Stimulated activated CD8-positive, alpha-beta memory T cell treated with anti-CD3 and anti-CD28 coated beads, Interleukin-4, amount 100 ng/mL, for 4 hours (primary cell): ENCODE measurements around the gene SPATC1L.
"Not testable (repeated sequence)": the region's sequence is repeated elsewhere in the genome, so short reads cannot be mapped to it uniquely, and the experiment has no call there.

Source experiments
- DNase-seq, 2 donors: peaks; one replicate each; pipeline ENCODE4 v3.0.0-alpha.2; 2020; ENCODE audit warnings: low read depth in 2 of 2, low spot score in 1 of 2

Gene SPATC1L

GRCh38 chr21:46200877-46201803 is 16.9 kb upstream of the SPATC1L start:
- not testable (repeated sequence) for DNase-seq

GRCh38 chr21:46199436-46200373 is 15.4 kb upstream of the SPATC1L start:
- DNase-seq, result no peak

- no peak for DNase-seq
Measured at GRCh38 chr21:46196733-46197132, 12.5 kb upstream of the SPATC1L start.

- DNase-seq, result no peak
Measured at GRCh38 chr21:46195595-46196195, 11.4 kb upstream of the SPATC1L start.

GRCh38 chr21:46194374-46195334 is 10.4 kb upstream of the SPATC1L start:
- no peak for DNase-seq

GRCh38 chr21:46193829-46194373 is 9.6 kb upstream of the SPATC1L start:
- DNase-seq, result no peak

GRCh38 chr21:46191686-46192575 is 7.7 kb upstream of the SPATC1L start:
- no peak for DNase-seq

GRCh38 chr21:46191257-46191685 is 7.0 kb upstream of the SPATC1L start:
- DNase-seq, result no peak

GRCh38 chr21:46190491-46191131 is 6.4 kb upstream of the SPATC1L start:
- DNase-seq, result no peak

GRCh38 chr21:46189959-46190490 is 5.8 kb upstream of the SPATC1L start:
- DNase-seq, result no peak

- no peak for DNase-seq
Measured at GRCh38 chr21:46189213-46189958, 5.1 kb upstream of the SPATC1L start.

GRCh38 chr21:46188226-46189212 is 4.3 kb upstream of the SPATC1L start:
- DNase-seq, result no peak

- DNase-seq, result no peak
Measured at GRCh38 chr21:46187814-46188213, 3.6 kb upstream of the SPATC1L start.

- no peak for DNase-seq
Measured at GRCh38 chr21:46187261-46187660, 3.0 kb upstream of the SPATC1L start.

GRCh38 chr21:46185716-46186115 is 1.5 kb upstream of the SPATC1L start:
- DNase-seq, result no peak
